Measurements from ENCODE around the gene TMF1.

GRCh38 chr3:68984011-68984530 is 68.1 kb downstream of the TMF1 start:
- TF ChIP-seq ZNF70 (CRISPR knock-in tag; IDR thresholded peaks at IDR 0.05): no peak
- TF ChIP-seq CSDC2 (CRISPR knock-in tag; IDR thresholded peaks at IDR 0.05): no peak
- TF ChIP-seq ZFP3 (CRISPR knock-in tag; IDR thresholded peaks at IDR 0.05): no peak
- TF ChIP-seq PPARA (CRISPR knock-in tag; IDR thresholded peaks at IDR 0.05; ENCODE audit: borderline replicate concordance): no peak
- no peak for TF ChIP-seq ISL1 (CRISPR knock-in tag; IDR thresholded peaks at IDR 0.05)
- TF ChIP-seq, protein P1, sequence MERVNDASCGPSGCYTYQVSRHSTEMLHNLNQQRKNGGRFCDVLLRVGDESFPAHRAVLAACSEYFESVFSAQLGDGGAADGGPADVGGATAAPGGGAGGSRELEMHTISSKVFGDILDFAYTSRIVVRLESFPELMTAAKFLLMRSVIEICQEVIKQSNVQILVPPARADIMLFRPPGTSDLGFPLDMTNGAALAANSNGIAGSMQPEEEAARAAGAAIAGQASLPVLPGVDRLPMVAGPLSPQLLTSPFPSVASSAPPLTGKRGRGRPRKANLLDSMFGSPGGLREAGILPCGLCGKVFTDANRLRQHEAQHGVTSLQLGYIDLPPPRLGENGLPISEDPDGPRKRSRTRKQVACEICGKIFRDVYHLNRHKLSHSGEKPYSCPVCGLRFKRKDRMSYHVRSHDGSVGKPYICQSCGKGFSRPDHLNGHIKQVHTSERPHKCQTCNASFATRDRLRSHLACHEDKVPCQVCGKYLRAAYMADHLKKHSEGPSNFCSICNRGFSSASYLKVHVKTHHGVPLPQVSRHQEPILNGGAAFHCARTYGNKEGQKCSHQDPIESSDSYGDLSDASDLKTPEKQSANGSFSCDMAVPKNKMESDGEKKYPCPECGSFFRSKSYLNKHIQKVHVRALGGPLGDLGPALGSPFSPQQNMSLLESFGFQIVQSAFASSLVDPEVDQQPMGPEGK (CRISPR knock-in tag; IDR thresholded peaks at IDR 0.05; ENCODE audit: borderline replicate concordance): no peak
- TF ChIP-seq ZC3H10 (CRISPR knock-in tag; IDR thresholded peaks at IDR 0.05): no peak
- no peak for TF ChIP-seq TCF4 (CRISPR knock-in tag; IDR thresholded peaks at IDR 0.05; ENCODE audit: borderline replicate concordance)
- no peak for TF ChIP-seq GLIS3 (CRISPR knock-in tag; IDR thresholded peaks at IDR 0.05)
- TF ChIP-seq ZNF8 (CRISPR knock-in tag; IDR thresholded peaks at IDR 0.05): no peak
- TF ChIP-seq CREB5 (CRISPR knock-in tag; IDR thresholded peaks at IDR 0.05; ENCODE audit: low read depth): no peak
- no peak for TF ChIP-seq RARB (CRISPR knock-in tag; IDR thresholded peaks at IDR 0.05)
- no peak for TF ChIP-seq ESRRG (CRISPR knock-in tag; IDR thresholded peaks at IDR 0.05)

Measured in SK-N-SH treated with all-trans-retinoic acid at 6 μM for 48 hours (cell line).